ENCODE data around the gene ME1.

- TF ChIP-seq EZH2 (IDR thresholded peaks at IDR 0.05; ENCODE audit: insufficient read depth, poor library complexity, severe bottlenecking) (no peak), EZH2phosphoT487 (IDR thresholded peaks at IDR 0.05; ENCODE audit: insufficient read depth, low read depth) (no peak)
Measured at GRCh38 chr6:83192871-83193746, 237.7 kb downstream of the ME1 start, which contains the start of the genes PGM3 and RWDD2A.

All from GM23248 (cell line).